Esophagus squamous epithelium (tissue), 4 donors: Measurements from ENCODE around the gene HECW1.

Experiments
- CTCF ChIP-seq, 6 experiments: fragments of 450-650 bp in 4 of 6; fragments of 200-600 bp in 2 of 6; sonication (generic) in 2 of 6; IDR thresholded peaks; one replicate each; pipeline ENCODE4 v1.5.1; 2016 to 2019; ENCODE audit warnings: antibody characterized with exemption in 6 of 6, mild to moderate bottlenecking in 4 of 6, moderate library complexity in 4 of 6
- POLR2A ChIP-seq, 4 donors: fragments of 450-650 bp; IDR thresholded peaks; one replicate each; pipeline ENCODE4 v1.6.1; 2017; ENCODE audit warnings: antibody characterized with exemption in 4 of 4, mild to moderate bottlenecking in 4 of 4, moderate library complexity in 3 of 4

GRCh38 chr7:43175570-43176200 lies 63.2 kb downstream of the HECW1 start:
- TF ChIP-seq CTCF (IDR thresholded peaks at IDR 0.05): no peak
- TF ChIP-seq POLR2A (IDR thresholded peaks at IDR 0.05): no peak
